HCT116 (cell line): ENCODE results near the gene KIF26B.

ENCODE experiments used
- CBX3 ChIP-seq: IDR thresholded peaks from 2 replicates; pipeline ENCODE4 v1.6.1; 2012; ENCODE audit warnings: low read depth
- CTCF ChIP-seq, 3 experiments: fragments of 200-600 bp in 1 of 3; sonication (generic) in 1 of 3; IDR thresholded peaks in 2 of 3; conservative IDR thresholded peaks in 1 of 3; 2 replicates each; pipeline ENCODE4 v1.5.1; 2012 to 2017; ENCODE audit warnings: low read depth in 2 of 3, low read length in 2 of 3, antibody characterized with exemption in 1 of 3, borderline replicate concordance in 1 of 3, control low read depth in 1 of 3, mild to moderate bottlenecking in 1 of 3, mixed read lengths in 1 of 3, mixed run types in 1 of 3, moderate library complexity in 1 of 3; ENCODE audit not compliant: insufficient read depth in 1 of 3
- MAX ChIP-seq: IDR thresholded peaks from 2 replicates; pipeline ENCODE4 v1.6.1; 2012

- no peak for TF ChIP-seq CTCF (IDR thresholded peaks at IDR 0.05 in 2 of 3, conservative IDR thresholded peaks at IDR 0.05 in 1 of 3; ENCODE audit: borderline replicate concordance in 1 of 3, insufficient read depth in 1 of 3, low read depth in 2 of 3, low read length in 2 of 3)
- no peak for TF ChIP-seq CBX3
- no peak for TF ChIP-seq MAX
Measured at GRCh38 chr1:245715291-245715701, 560.5 kb downstream of the KIF26B start.
